K562 (cell line): Measurements from ENCODE around the gene PIK3R1. TPM values are rescaled to one million over a fixed set of nuclear protein-coding genes. Genes with fewer than 3 reads are reported as not detected.
A peak's percentile ranks its signal among the peaks of the same experiment; 100 is the strongest.

ENCODE experiments used
- ATAC-seq: fragments of 200-7000 bp; cut with Tn5 transposase; 3 replicates; pipeline ENCODE4 v1.9.1; 2020; ENCODE audit warnings: moderate library complexity
- BruUV-seq: library from RNA; stranded (reverse); fragments of 400-500 nt; replicated peaks from 2 replicates; lab custom pipeline; 2021; lab: Mats Ljungman, UMichigan
- CTCF ChIA-PET: fragments of 300-600 bp; formaldehyde crosslinking; extraction: SDS; loops from one replicate; lab custom pipeline; 2021; ENCODE audit warnings: low intra/inter-chr PET ratio; lab: Yijun Ruan, JAX
- POLR2A ChIA-PET: fragments of 300-600, 350-650 bp; sonication (Branson Sonifier 250); formaldehyde crosslinking; extraction: SDS; loops from one replicate; lab custom pipeline; 2021; ENCODE audit warnings: antibody characterized with exemption, inconsistent platforms; lab: Yijun Ruan, JAX
- DNase-seq, 4 experiments: peaks; one replicate each; pipeline versions ENCODE4 v3.0.0 to v3.0.0-alpha.2; 2011 to 2018; ENCODE audit warnings: low spot score in 3 of 4, mixed read lengths in 3 of 4; ENCODE audit errors: extremely low read depth in 1 of 4
- FAIRE-seq: peaks from 2 replicates; lab custom pipeline; 2011; peaks lifted over from hg19 to GRCh38; lab: Jason Lieb, UNC
- H2AFZ ChIP-seq: 2 replicates; pipeline ENCODE4 v1.6.0; 2011; ENCODE audit warnings: low read depth, low read length, control low read depth, inconsistent platforms
- H3K27ac ChIP-seq: fragments of 200-600 bp; 3 replicates; pipeline ENCODE4 v1.8.0; 2011; ENCODE audit warnings: low read depth, mild to moderate bottlenecking, control low read depth, inconsistent platforms, low read length, moderate library complexity, mixed read lengths; ENCODE audit errors: extremely low read depth
- H3K27me3 ChIP-seq, 2 experiments: fragments of 300-600 bp in 1 of 2; 2 replicates in 1 of 2; 3 replicates in 1 of 2; pipeline versions ENCODE4 v1.6.0 to v1.8.0; 2011; ENCODE audit warnings: inconsistent platforms in 2 of 2, low read length in 2 of 2, mild to moderate bottlenecking in 1 of 2, mixed read lengths in 1 of 2, moderate library complexity in 1 of 2; ENCODE audit not compliant: control insufficient read depth in 2 of 2, insufficient read depth in 2 of 2
- H3K36me3 ChIP-seq: fragments of 300-600 bp; 3 replicates; pipeline ENCODE4 v1.8.0; 2011; ENCODE audit warnings: mild to moderate bottlenecking, low read length, inconsistent platforms; ENCODE audit not compliant: control insufficient read depth, insufficient read depth
- H3K4me1 ChIP-seq, 2 experiments: fragments of 200-600 bp in 1 of 2; replicated peaks in 1 of 2; 2 replicates in 1 of 2; 3 replicates in 1 of 2; pipeline versions ENCODE4 v1.5.1 to v1.8.0; 2011; ENCODE audit warnings: inconsistent platforms in 2 of 2, low read length in 2 of 2, mild to moderate bottlenecking in 1 of 2, mixed read lengths in 1 of 2, moderate library complexity in 1 of 2; ENCODE audit not compliant: control insufficient read depth in 2 of 2, insufficient read depth in 2 of 2
- H3K4me2 ChIP-seq: 2 replicates; pipeline ENCODE4 v1.6.1; 2011; ENCODE audit warnings: low read length, control low read depth, inconsistent platforms, mixed read lengths; ENCODE audit not compliant: insufficient read depth
- H3K4me3 ChIP-seq: fragments of 200-600 bp; sonication (generic), shearing (Covaris generic); 2 replicates; pipeline ENCODE4 v1.5.1; 2016; ENCODE audit warnings: control low read depth, inconsistent platforms
- H3K79me2 ChIP-seq: fragments of 200-600 bp; 3 replicates; pipeline ENCODE4 v1.8.0; 2011; ENCODE audit warnings: low read length, inconsistent platforms; ENCODE audit not compliant: control insufficient read depth, insufficient read depth
- H3K9ac ChIP-seq, 2 experiments: 2 replicates each; pipeline versions ENCODE4 v1.6.0 to v1.6.1; 2011; ENCODE audit warnings: low read depth in 2 of 2, low read length in 2 of 2, control low read depth in 1 of 2, inconsistent platforms in 1 of 2, mild to moderate bottlenecking in 1 of 2, mixed read lengths in 1 of 2; ENCODE audit not compliant: insufficient read depth in 1 of 2
- H3K9me1 ChIP-seq: one replicate; pipeline ENCODE4 v1.6.0; 2011; ENCODE audit warnings: inconsistent platforms, mild to moderate bottlenecking, low read length, moderate library complexity; ENCODE audit not compliant: control insufficient read depth, insufficient read depth
- H3K9me3 ChIP-seq: replicated peaks from 2 replicates; pipeline ENCODE4 v1.5.1; 2011; ENCODE audit warnings: low read depth, low read length, inconsistent platforms; ENCODE audit not compliant: control insufficient read depth, insufficient read depth
- H4K20me1 ChIP-seq: replicated peaks from 2 replicates; pipeline ENCODE4 v1.6.1; 2011; ENCODE audit warnings: low read length, inconsistent platforms, mixed read lengths; ENCODE audit not compliant: control insufficient read depth, insufficient read depth
- CBFA2T2 ChIP-seq: fragments of 450-650 bp; conservative IDR thresholded peaks from 2 replicates; pipeline ENCODE4 v1.6.1; 2017; ENCODE audit warnings: mild to moderate bottlenecking
- POLR2AphosphoS2 ChIP-seq: IDR thresholded peaks from 2 replicates; pipeline ENCODE4 v1.6.1; 2012; ENCODE audit warnings: low read length, improper control_type of control experiment
- ZBTB34 ChIP-seq: fragments of 250-450 bp; sonication (Bioruptor Pico); IDR thresholded peaks from 2 replicates; pipeline ENCODE4 v1.8.0; 2021; ENCODE audit warnings: mild to moderate bottlenecking, moderate library complexity
- ZBTB49 ChIP-seq: sonication (generic); formaldehyde crosslinking; IDR thresholded peaks from 2 replicates; pipeline ENCODE4 v1.8.0; 2022; ENCODE audit warnings: missing genetic modification reagents, mild to moderate bottlenecking, borderline replicate concordance
- ZFP30 ChIP-seq: fragments of 250-450 bp; sonication (Bioruptor Pico); IDR thresholded peaks from 2 replicates; pipeline ENCODE4 v1.8.0; 2022; ENCODE audit warnings: moderate library complexity, mild to moderate bottlenecking, inconsistent platforms, borderline replicate concordance
- ZNF280A ChIP-seq: fragments of 450-650 bp; IDR thresholded peaks from 2 replicates; pipeline ENCODE4 v1.6.1; 2018; ENCODE audit warnings: mild to moderate bottlenecking, low read depth; ENCODE audit not compliant: partially characterized antibody
- WGBS: fragments of 100-300 bp; shearing (Covaris generic); methylation state at CpG from one replicate; pipeline ENCODE4 v1.1.6; 2016; ENCODE audit warnings: low coverage, mixed read lengths; ENCODE audit not compliant: insufficient coverage; ENCODE audit errors: missing lambda C conversion rate; 5-methylcytosine and 5-hydroxymethylcytosine counted together
- in situ Hi-C: fragments of 300-500 bp; cut with MboI; formaldehyde crosslinking; loops from 4 replicates; pipeline ENCODE4 v1.15.0; 2018; ENCODE audit warnings: inconsistent platforms, mixed read lengths
- intact Hi-C: fragments of 100-400 bp; cut with micrococcal nuclease; formaldehyde crosslinking; loops from 2 replicates; pipeline ENCODE4 v1.14.2; 2022
- polyA plus RNA-seq, 8 experiments: library from polyadenylated mRNA; depleted of rRNA in 4 of 8; stranded (reverse) in 5 of 8; unstranded in 3 of 8; fragments of >200 nt; fragmentation: Nextera tagmentation in 2 of 8; fragmentation: Illumina TruSeq in 1 of 8; extraction: Ambion mirVana in 2 of 8; extraction: Trizol in 1 of 8; gene quantifications; 2 replicates each; pipeline versions ENCODE4 v1.2.1 to v1.2.3, GENCODE V29; 2011 to 2014; ENCODE audit warnings: inconsistent platforms in 1 of 8, missing spikeins in 1 of 8
- total RNA-seq, 7 experiments: library from RNA; depleted of rRNA in 6 of 7; stranded (reverse); fragments of >200 nt in 6 of 7; fragmentation: Illumina TruSeq in 2 of 7; extraction: Trizol in 2 of 7; gene quantifications; 2 replicates each; pipeline versions ENCODE4 v1.2.1 to v1.2.3, GENCODE V29; 2011 to 2021; ENCODE audit warnings: low replicate concordance in 1 of 7
- TF ChIP-seq, protein P1 (sequence below): fragments of 250-450 bp; sonication (Bioruptor Pico); IDR thresholded peaks from 2 replicates; pipeline ENCODE4 v1.5.0; 2022; ENCODE audit warnings: mild to moderate bottlenecking

Gene PIK3R1
- total and polyA plus RNA-seq, 9 of the 15 experiments (the other 6 are each of a cell fraction or from before 2014, with no cell fraction given) = 1.1 to 9.7 (median 4.8) TPM

- FAIRE-seq (peak; percentile 75), ATAC-seq (peak; percentile 85), DNase-seq (peak; percentile 44 to 75 (median 52))
- 0 out of 3 replicates have a peak overlapping the region, but pooled peaks have one; percentile 7 for H3K27ac ChIP-seq
- H3K36me3 ChIP-seq = no peaks in the 10 kb centered on the region; the same call in 2 of the 3 replicates
- WGBS = 4% methylated on average over 2 of the region's 2 CpGs
- H2AFZ ChIP-seq = peak overlapping the region; percentile 51; the same call in 1 of the 2 replicates
- POLR2A ChIA-PET = no interaction called here
- H3K4me2 ChIP-seq = no peak overlapping the region
- H3K9me1 ChIP-seq = no peaks in the 10 kb centered on the region
- no TSS peak for BruUV-seq
- no peaks in the 10 kb centered on the region for H3K9me3 ChIP-seq
- H3K27me3 ChIP-seq = no peaks in the 10 kb centered on the region; a peak in 1 of 5 replicates
- H3K79me2 ChIP-seq = no peaks in the 10 kb centered on the region
- no peaks in the 10 kb centered on the region for H4K20me1 ChIP-seq
- CTCF ChIA-PET = no interaction called here
- intact Hi-C loops (loop anchor here (1.0 kb wide), 1 partner anchor 48 kb away; no protein-coding TSS in a partner anchor), in situ Hi-C loops (no loop called here)
- peaks cover 3 to 33% of the 10 kb centered on the region in 2 experiments; a peak in 3 of 5 replicates for H3K4me1 ChIP-seq
- H3K9ac ChIP-seq = no peak overlapping the region
- no peak overlapping the region for H3K4me3 ChIP-seq
- TF ChIP-seq ZFP30 (CRISPR knock-in tag) = no peak
- TF ChIP-seq, protein P1, sequence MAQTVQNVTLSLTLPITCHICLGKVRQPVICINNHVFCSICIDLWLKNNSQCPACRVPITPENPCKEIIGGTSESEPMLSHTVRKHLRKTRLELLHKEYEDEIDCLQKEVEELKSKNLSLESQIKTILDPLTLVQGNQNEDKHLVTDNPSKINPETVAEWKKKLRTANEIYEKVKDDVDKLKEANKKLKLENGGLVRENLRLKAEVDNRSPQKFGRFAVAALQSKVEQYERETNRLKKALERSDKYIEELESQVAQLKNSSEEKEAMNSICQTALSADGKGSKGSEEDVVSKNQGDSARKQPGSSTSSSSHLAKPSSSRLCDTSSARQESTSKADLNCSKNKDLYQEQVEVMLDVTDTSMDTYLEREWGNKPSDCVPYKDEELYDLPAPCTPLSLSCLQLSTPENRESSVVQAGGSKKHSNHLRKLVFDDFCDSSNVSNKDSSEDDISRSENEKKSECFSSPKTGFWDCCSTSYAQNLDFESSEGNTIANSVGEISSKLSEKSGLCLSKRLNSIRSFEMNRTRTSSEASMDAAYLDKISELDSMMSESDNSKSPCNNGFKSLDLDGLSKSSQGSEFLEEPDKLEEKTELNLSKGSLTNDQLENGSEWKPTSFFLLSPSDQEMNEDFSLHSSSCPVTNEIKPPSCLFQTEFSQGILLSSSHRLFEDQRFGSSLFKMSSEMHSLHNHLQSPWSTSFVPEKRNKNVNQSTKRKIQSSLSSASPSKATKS (CRISPR knock-in tag) = no peak
- no peak for TF ChIP-seq ZBTB49 (CRISPR knock-in tag)
- TF ChIP-seq POLR2AphosphoS2 = no peak
- no peak for TF ChIP-seq ZNF280A
- TF ChIP-seq CBFA2T2 = peak; percentile 42
- peak; percentile 38; the same call in 1 of the 2 replicates for TF ChIP-seq ZBTB34 (CRISPR knock-in tag)
Measured at GRCh38 chr5:68333649-68334552, 118.3 kb downstream of the PIK3R1 start.
